NCI-H1436 treated with DMSO at 0.1 percent for 48 hours (cell line): ENCODE measurements around the gene INPP4B.

Experiments used
- DNase-seq: peaks from one replicate; lab custom pipeline; 2025; lab: John Stamatoyannopoulos, UW

INPP4B gene

DNA sequence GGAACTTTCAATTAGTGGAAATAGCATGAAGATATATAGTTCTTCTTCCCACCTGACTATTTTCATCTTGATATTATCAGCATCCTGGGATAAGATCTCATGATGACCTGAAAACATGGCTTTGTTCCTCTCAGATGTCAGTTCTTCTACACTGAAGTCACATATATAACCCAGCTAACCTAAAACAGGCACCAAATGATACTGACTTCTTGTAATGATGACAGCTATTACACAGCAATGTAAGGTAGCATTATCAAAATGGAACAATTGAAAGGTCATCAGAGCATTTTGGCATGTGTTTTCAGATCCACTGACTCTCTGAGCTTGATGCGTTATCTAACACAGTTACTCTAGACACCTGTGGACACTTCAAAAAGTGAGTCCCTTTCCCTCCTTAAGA lies 469.9 kb downstream of the INPP4B start:
- no peak for DNase-seq

DNA sequence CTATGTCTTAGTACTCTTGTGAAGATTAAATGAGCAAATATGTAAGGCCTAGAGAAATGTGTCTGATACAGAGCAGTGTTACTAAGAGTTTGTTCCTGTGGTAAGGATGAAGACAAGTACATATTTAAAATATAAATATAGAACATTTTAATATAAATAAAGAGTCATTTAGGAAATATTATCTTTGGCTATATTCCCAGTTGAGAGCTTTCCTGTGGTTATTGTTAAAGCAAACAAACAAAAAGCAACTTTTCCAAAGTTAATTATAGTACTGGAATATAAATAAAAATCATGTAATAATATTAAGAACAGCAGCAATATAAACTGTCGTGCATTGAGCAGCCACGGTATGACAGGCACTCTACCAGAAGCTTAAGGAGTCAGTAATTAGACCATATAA lies 472.5 kb downstream of the INPP4B start:
- no peak for DNase-seq

DNA sequence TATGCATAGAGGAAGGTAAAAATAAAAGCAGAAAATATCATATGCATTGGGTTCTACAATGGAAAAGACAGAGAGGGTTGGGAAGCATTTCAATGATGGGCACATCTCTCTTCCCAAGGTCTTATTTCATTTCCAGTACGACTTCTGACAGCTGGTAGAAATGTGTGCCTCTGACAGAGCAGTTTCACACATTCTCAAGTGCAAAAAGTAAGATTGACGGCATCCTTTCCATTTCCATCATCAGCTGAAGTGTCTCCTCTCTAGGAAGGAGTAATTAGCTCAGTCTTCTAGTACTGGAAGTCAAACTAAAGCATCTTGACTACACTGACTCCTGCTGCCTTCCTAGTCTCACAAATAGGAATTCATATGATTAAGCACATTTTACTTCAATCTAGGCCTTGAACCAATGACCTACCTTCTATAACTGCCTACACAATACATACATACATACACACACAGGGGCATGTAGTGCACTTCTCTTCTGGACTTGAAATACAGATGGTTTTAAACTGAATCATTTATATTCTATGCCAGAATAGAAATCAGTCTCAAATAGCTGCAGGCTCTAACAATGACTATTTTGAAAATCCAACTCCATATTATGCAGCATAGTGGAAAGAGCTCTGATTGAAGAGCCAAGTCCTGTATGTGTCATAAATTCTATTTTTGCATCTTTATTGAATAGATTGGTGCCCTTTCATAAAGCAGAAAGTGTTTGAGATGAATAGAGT lies 473.4 kb downstream of the INPP4B start:
- DNase-seq, result no peak

DNA sequence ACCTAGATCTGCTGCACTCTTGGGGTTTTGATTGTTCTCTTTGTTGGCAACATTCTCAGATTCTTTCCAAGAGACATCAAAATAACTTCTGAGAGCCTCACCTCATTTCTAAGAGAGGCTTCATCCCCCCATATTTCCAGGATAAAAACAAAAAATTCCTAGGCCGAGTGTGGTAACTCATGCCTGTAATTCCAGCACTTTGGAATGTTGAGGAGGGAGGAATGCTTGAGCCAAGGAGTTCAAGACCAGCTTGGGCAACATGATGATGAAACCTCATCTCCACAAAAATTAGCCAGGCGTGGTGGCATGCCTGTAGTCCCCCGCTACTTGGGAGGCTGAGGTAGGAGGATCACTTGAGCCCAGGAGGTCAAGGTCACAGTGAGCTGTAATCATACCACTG lies 477.0 kb downstream of the INPP4B start:
- DNase-seq, result no peak

DNA sequence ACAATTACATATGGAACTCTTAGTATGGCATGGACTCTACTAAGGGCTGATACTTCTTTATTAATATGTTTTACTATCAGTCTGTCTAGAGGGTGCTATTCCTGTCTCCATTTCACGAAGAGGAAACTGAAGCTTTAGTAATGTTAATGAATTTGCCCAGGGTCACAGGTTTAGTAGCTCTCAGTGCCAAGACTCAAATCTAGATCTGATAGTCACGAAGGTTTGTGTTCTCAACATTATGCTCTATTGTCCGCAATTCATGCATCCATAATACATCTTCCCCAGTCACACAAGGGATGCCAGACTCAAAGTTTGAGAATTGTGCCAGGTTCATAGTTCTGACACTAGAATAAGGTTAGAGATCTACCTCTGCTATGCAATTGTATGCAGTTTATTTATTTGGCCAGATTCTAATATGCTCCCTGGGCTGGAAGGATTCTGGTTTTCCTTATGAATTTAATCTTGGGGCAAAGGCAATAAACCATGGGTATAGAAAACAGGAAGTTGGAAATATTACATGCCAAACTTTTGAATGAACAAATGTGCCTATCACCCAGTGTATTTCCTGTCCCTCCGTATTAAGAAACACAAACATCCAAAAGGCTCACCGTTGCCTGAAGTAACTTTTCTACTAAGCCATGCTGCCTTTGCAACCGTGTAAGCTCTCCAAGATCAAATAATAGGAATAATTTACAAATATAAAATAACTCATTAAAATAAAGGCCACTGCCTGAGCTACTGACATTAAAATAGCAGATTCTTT lies 478.5 kb downstream of the INPP4B start:
- no peak for DNase-seq

DNA sequence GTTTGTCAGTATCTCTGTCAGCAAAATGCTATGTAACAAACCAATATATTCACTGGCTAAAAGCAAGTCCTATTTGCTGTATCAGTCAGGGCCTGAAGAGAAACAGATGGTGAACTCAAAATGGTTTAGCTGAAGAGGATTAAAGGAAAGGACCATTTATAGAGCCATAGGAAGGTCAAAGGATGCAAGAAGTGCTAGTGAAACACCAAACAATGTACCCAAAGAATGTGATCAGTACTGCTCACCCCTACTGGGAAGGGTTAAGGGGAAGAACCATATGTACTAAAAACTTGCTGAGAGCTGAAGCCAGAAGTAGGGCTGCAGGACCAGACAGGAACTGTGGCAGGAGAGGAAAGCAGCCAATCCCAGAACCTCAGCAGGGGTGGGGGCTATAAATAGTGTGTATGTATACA lies 479.3 kb downstream of the INPP4B start:
- DNase-seq, result no peak

DNA sequence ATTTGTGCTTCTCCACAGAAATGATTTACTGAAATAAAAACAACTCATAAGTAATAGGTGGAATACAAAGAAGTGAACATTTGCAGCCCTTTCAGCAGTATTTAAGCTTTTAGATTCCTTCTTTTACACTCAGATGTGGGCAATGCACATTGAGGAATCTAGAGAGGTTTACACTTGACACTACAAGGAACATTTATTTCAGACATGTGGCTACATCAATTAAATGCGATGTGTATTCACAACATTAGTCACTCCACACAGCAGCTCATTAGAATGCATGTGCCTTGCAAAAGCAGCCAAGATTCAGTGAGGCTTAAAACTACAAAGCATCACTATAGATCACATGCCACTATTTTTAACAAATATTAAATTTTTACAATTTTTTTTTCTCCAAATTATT lies 480.7 kb downstream of the INPP4B start:
- DNase-seq, result no peak

DNA sequence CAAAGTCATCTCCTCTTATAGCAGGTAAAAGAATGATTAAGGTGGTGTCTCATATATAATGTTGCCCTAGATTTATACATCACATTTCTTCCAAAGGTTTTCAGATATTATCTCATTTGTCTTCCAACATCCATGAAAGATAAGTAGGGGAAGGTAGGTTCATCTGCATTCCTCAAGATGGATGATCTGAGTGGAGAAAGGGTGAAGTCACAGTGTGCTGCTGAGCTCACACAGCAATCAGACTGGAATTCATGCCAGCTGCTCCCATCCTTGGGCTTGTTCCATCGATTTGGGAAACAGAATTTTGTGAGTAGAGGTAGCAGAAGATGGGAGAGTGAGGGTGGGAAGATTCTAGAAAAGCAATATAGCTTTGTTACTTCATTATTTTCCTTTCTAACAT lies 482.4 kb downstream of the INPP4B start:
- DNase-seq, result no peak

DNA sequence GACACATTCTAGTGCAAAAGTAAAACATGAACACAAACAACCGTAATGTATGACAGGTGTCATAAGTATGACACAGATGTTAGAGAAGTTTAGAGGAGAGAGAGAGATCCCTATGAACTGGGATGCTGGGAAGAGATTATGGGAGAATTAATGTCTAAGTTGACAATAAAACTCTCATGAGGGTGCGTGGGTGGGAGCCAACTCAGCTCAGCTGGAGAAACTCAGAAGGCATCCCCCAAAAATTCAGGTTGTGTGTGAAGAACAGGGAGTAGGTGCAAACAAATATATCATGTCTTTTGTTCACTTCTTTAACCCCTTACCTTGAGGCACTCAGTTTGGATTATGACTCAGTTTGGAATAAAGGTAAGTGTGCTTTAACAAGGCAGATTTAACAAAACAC lies 484.1 kb downstream of the INPP4B start:
- no peak for DNase-seq

DNA sequence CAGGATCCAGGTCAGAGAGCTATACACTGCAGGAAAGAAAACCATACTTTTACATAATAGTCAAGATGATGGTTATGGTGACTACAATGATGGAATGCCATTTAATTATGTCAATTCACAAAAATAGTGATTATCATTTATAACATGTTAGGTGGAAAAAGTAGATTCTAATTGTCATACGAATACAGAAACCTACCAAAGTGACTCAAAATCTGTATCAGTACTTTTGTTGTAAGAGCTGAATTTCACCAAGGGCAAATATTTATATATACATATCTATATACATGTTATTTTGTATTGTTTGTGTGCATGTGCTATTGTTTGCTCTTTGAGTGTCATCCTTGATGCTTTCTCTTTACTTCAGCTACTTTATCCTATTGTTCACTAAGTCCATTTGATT lies 485.4 kb downstream of the INPP4B start:
- no peak for DNase-seq

DNA sequence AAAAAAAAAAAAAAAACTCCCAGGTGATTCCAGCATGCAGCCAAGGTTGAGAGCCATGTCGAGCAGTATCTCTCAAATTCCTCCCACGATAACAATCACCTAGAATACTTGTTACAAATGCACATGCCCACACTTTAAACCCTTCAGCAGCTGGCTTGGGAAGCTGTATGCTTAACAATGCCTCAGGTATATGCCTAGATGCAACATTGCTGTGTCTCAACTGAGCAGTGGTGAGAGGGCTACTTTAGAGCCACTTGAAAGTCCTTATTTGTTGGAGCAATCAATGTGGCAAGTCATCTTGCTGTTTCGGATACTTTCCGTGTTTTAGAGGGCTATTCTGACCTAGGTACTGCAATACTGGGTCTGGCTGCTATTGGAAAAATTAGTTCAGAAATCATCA lies 487.4 kb downstream of the INPP4B start:
- DNase-seq, result no peak

DNA sequence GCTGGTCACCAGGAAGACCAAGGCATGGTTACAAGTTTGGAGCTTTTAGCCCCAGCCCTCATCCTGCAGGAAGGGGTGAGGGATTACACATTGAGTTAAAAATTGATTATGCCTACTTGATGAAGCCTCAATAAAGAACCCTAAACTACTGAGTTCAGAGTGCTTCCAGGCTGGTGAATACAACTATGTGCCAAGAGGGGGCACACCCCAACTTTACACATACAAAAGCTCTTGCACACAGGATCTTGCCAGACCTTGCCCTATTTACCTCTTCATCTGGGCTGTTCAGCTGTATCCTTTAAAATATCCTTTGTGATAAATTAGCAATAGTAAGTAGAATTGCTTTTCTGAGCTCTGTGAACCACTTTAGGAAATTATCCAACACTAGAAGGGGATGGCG lies 489.3 kb downstream of the INPP4B start:
- DNase-seq, result no peak

DNA sequence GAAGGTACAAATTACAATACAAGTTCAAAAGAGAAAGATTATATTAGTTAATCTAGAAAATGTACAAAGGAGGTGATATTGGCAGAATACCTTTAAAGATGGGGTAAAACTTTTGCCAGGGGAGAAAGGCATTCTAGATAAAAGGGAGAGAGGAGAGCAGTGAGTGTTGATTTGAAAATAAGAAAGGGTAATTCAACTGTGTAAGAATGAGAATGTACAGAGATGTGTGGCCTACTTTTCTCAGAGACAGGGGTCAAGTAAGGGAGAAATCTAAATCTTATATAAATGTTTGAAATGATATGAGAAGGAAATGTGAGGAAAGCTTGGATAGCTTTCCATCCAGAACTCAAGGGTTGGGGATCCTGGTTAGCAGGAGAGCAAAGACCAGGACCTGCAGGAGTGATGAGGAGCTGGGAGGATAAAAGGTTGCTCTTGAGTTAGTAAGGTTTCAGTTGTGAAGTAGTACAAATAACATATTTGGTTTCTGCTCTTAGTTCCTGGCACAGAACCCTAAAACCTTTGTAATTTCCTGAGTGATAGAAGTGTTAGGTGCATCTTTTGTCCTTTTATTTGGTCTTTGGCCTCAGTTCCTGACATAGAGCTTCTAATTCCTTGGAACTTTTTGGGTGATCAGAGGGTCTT lies 489.9 kb downstream of the INPP4B start:
- no peak for DNase-seq

DNA sequence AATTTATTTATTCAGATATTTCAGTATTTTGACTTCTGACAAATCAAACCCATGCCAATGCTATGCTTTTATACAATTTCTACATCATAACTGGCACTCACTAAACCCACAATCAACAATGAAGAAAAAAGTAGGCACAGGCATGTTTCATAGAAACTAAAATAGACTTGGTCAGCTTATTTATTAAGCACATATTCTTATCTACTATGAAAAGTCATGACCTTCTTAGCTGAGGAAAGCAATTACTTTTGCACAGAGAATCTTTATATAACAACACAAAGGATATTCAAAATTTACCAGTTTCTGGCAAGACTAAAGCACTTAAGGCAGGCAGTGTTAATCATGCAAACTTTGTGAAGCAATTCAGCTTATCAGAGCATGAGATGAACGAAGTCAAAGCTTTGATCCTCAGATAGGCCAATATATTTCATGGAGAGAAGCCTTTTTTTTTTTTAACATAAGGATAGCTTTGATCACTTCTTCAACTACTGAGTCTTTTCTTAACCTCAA lies 490.6 kb downstream of the INPP4B start:
- no peak for DNase-seq

DNA sequence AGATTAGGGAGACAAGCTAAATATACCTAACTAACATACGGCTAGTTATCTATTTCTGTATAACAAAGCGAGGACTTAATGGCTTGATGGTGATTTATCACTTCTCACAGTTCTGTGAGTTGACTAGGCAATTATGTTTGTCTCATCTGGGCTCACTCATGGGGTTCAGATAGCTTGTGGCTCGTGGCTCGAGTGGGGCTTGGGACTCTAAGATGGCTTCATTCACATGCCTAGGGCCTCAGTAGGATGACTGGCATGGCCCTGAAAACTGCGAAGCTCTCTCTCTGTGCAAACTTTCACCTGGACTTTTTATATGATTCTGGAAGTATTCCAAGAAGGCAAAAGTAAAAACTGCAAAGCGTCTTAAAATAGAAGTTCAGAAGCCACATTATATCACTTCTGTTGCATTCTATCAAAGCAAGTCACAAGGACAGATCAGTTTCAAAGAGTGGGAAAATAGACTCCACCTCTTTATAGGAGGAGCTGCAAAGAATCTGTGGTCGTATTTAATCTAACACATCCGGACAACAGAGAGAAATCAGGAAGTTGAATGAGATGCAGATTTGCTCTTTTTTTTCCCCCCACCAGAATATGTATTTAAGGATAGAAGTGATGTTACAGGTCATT lies 491.2 kb downstream of the INPP4B start:
- DNase-seq, result no peak

DNA sequence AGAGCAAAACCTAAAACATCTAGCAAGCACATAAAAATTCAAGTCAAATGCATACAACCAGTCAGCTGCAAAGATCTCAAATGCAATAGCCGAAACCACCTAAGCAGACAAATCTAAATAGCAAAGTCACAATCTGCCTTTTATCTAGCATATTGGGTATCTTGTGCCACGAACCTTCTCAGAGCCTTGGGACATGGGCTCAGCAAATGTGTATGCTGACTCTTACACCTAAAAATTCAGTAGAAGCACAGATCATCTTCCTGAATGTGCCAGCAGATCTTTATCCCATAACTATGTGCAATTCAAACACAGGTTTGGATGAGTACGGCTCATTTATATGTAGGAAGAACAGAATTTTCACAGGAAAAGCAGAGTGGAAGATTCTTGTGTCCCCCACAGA lies 492.1 kb downstream of the INPP4B start:
- no peak for DNase-seq

DNA sequence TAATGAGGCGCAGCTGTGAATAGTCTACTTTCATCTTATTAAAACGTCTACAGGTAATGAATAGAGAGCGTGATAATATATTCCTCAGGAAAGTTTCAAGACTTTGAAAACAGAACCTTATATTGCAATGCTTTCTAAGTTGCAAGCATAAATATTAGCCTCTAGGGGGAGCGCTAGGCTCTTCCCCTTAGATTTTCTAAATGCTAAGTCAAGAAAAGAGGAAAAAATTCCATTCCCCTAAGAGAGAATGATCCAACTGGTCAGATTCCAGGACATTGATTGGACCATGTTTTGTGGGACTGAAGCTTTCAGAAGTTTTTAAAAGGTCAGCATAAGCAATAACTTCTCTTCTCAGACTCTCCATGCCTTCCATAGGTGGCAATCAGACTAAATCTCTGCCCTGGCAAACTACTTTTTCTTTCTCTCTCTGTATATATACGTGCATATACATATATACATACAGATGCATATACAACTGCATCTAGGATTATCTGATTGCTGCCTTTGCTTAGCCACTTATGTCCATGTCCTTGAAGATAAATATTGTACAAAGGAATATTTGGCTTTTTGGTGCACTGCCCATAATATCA lies 492.9 kb downstream of the INPP4B start:
- no peak for DNase-seq

DNA sequence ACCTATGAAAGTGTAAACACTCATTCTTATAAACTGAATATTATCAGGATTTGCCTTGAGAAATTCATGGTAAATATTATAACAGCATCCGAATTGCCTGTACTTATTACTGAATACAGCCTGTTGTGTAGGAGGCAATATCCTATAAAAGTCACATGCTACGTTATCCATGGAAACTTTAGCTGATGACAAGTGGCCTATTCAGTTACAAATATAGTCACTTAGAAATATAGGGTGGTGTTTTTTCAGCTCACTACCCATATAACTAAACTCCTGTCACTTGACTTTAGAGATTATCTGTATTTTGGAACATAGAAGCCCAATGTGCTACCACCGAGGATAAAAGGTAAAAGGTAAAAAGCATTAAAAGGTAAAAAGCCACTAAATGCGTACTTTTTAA lies 493.4 kb downstream of the INPP4B start:
- no peak for DNase-seq

DNA sequence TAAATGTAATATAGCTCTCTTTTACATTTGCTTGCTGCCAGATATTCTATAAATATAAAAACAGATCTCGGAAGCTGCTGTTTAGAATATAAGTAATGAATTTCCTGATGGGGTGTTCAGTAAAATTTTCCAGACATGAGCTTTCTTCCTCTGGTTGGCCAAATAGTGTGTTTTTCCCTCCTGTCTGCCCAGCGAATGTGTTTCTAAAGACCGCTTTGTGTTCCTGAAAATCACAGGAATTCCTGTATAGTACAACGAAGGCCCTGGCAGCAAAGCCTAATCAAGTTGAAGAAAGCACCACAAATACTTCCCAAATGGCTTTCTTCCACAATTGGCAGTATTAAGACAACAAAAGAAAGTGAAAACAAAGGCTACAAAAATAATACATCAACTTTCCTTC lies 494.1 kb downstream of the INPP4B start:
- no peak for DNase-seq

DNA sequence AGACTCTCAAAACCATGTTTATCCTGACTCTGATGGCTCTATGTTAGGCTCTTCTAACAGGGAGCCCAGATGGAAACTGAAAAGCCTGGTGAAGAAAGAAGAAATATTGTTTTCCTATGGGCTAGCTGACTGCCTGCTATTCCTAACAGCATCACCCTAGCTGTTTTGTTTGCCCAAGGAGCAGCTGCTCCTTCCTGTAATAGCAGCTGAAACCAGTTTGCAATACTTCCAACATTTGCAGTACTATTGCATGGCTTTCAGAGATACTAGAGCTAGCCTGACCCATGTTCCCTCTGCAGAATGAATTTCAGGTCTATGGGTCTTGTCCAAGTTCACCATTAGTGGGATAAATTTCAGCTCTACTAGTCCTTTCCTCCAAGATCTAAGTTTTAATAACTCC lies 495.2 kb downstream of the INPP4B start:
- DNase-seq, result no peak

DNA sequence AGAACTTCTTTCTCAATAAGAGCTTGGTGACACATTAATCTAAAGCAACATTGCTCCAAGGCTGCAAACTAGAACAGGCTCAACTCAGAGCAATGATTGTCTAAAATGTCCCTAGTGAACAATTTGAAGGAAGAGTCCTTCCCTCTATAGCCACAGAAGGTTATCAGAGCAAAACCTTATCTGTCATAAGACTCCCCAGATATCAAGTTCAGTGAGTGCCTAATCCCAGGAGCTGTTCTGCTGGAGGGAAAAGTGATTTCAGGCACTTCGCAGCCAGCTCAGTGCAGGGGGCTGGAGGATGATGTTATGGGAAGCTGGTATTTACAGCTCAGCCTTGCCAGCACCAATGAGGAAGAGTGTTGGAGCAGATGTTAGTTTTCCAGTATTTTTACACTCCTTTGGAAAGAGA lies 497.5 kb downstream of the INPP4B start:
- no peak for DNase-seq

DNA sequence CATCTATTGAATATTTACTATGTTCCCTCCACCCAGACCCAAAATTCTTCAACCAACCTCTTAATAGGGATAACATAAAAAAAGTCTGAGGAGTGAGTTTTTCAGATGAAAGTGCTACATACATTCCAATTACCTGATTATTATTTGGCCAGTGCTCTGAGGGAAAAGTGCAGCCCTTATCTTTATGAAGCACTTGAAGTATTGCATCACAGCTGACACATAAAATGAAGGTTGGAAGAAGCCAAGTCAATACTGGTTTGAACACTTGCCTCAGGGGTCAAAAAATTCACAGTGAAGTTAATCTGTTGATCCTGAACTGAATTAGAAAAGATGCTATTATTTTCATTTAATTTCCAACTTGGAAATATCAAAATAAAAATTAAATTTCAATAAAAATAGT lies 498.9 kb downstream of the INPP4B start:
- no peak for DNase-seq
